PFSK-1 (cell line): ENCODE data around the gene BANF2. TPM values are rescaled to one million over a fixed set of nuclear protein-coding genes. Genes with fewer than 3 reads are reported as not detected.

ENCODE experiments used
- FOXP2 ChIP-seq: optimal IDR thresholded peaks from 2 replicates; pipeline ENCODE3; 2011; ENCODE audit warnings: borderline replicate concordance, control low read depth, inconsistent platforms; ENCODE audit not compliant: insufficient read depth; ENCODE audit errors: extremely low read length, extremely low read depth
- POLR2AphosphoS5 ChIP-seq: IDR thresholded peaks from 2 replicates; pipeline ENCODE4 v1.6.1; 2012; ENCODE audit warnings: low read depth, mild to moderate bottlenecking, control low read depth, low read length, moderate library complexity
- SIN3A ChIP-seq: IDR thresholded peaks from 2 replicates; pipeline ENCODE4 v1.6.1; 2012; ENCODE audit warnings: mild to moderate bottlenecking, low read length, moderate library complexity, borderline replicate concordance; ENCODE audit not compliant: insufficient read depth
- TAF1 ChIP-seq: IDR thresholded peaks from 2 replicates; pipeline ENCODE4 v1.6.1; 2012; ENCODE audit warnings: low read length, control low read depth, borderline replicate concordance; ENCODE audit not compliant: insufficient read depth
- polyA plus RNA-seq: library from polyadenylated mRNA; unstranded; fragments of >200 nt; gene quantifications from one replicate; pipeline ENCODE4 v1.2.1, GENCODE V29; 2012; ENCODE audit warnings: low read depth, missing spikeins; ENCODE audit not compliant: insufficient read length
- TF ChIP-seq, protein P1 (sequence below), 2 experiments: IDR thresholded peaks; 2 replicates each; pipeline versions ENCODE4 v1.6.1 to v1.8.0; 2011 to 2012; ENCODE audit warnings: low read depth in 2 of 2, low read length in 2 of 2, control low read depth in 1 of 2, inconsistent platforms in 1 of 2, mild to moderate bottlenecking in 1 of 2, moderate library complexity in 1 of 2; ENCODE audit not compliant: insufficient read depth in 1 of 2

The BANF2 gene
- not detected for polyA plus RNA-seq

DNA sequence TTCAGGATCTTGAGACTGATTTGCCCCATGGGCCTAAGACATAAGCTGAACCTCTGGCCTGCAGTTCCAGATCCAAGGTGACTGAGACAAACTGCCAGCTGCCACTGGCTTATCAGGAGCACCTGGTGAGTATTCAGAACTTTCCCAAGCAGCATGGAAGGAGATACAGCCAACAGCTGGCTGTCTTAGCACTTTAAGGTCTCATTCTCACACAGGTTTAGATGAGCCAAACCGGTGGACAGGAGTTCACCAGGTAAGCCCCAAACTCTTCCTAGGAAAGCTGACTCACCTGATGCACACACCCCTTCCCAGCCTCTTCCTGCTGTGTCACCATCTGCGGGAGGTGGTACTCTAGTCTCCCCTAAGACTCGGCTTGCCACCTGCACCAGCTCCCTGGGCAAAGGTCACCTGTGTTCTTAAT lies at the start of gene BANF2:
BANF2 (plus strand) TSS at position 36 of the 421 bp plus-strand sequence. CDS start 25,060 bp downstream, outside the sequence.
- TF ChIP-seq SIN3A, result no peak
- no peak for TF ChIP-seq TAF1
- no peak for TF ChIP-seq POLR2AphosphoS5
- no peak for TF ChIP-seq FOXP2
- TF ChIP-seq, protein P1, sequence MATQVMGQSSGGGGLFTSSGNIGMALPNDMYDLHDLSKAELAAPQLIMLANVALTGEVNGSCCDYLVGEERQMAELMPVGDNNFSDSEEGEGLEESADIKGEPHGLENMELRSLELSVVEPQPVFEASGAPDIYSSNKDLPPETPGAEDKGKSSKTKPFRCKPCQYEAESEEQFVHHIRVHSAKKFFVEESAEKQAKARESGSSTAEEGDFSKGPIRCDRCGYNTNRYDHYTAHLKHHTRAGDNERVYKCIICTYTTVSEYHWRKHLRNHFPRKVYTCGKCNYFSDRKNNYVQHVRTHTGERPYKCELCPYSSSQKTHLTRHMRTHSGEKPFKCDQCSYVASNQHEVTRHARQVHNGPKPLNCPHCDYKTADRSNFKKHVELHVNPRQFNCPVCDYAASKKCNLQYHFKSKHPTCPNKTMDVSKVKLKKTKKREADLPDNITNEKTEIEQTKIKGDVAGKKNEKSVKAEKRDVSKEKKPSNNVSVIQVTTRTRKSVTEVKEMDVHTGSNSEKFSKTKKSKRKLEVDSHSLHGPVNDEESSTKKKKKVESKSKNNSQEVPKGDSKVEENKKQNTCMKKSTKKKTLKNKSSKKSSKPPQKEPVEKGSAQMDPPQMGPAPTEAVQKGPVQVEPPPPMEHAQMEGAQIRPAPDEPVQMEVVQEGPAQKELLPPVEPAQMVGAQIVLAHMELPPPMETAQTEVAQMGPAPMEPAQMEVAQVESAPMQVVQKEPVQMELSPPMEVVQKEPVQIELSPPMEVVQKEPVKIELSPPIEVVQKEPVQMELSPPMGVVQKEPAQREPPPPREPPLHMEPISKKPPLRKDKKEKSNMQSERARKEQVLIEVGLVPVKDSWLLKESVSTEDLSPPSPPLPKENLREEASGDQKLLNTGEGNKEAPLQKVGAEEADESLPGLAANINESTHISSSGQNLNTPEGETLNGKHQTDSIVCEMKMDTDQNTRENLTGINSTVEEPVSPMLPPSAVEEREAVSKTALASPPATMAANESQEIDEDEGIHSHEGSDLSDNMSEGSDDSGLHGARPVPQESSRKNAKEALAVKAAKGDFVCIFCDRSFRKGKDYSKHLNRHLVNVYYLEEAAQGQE (IDR thresholded peaks at IDR 0.05; ENCODE audit: insufficient read depth in 1 of 2, low read depth in 2 of 2, low read length in 2 of 2), result no peak

- no peak for TF ChIP-seq POLR2AphosphoS5
- TF ChIP-seq TAF1, result no peak
- no peak for TF ChIP-seq FOXP2
- TF ChIP-seq SIN3A, result no peak
- TF ChIP-seq, protein P1 (IDR thresholded peaks at IDR 0.05; ENCODE audit: insufficient read depth in 1 of 2, low read depth in 2 of 2, low read length in 2 of 2), result no peak
Measured at GRCh38 chr20:17650301-17651128, 49.3 kb upstream of the BANF2 start.

- TF ChIP-seq TAF1 (no peak), POLR2AphosphoS5 (no peak), SIN3A (no peak), FOXP2 (no peak)
- TF ChIP-seq, protein P1 (IDR thresholded peaks at IDR 0.05; ENCODE audit: insufficient read depth in 1 of 2, low read depth in 2 of 2, low read length in 2 of 2), result no peak
Measured at GRCh38 chr20:17651129-17651759, 48.5 kb upstream of the BANF2 start.

DNA sequence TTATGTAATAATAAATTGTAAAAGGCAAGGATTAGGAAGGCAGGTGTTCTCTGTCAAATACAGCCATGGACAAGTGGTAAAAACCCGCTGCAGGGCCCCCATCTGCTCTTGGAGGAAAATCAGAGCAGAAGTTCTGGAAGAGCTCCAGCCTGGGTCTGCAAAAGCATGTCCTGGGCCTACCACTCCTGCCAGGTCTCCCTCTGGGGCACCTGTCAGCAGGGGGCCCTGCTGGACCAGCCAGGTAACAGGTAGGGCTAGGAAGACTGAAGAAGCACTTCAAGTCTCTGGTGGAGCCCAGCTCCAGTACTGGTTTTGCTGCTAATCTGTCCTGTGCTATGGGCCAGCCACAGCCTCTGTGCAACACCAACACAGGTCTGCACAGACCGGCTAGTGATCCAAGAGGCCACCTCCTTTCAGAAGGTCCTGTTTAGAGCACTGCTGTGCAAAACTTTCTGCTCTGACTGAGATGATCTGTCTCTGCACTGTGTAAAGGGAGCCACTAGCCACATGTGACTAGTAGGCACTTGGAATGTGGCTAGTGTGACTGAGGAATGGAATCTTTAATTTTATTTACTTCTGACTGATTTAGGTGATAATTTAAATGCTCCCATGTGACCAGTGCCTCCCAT lies 47.9 kb upstream of the BANF2 start:
- TF ChIP-seq FOXP2, result no peak
- no peak for TF ChIP-seq SIN3A
- no peak for TF ChIP-seq POLR2AphosphoS5
- no peak for TF ChIP-seq TAF1
- TF ChIP-seq, protein P1 (IDR thresholded peaks at IDR 0.05; ENCODE audit: insufficient read depth in 1 of 2, low read depth in 2 of 2, low read length in 2 of 2), result no peak
